ENCODE data around the gene PLEKHH1. TPM values are rescaled to one million over a fixed set of nuclear protein-coding genes. Genes with fewer than 3 reads are reported as not detected.

PLEKHH1 gene
- total and polyA plus RNA-seq, 2 of the 8 experiments (the other 6 are each of a cell fraction or from before 2014, with no cell fraction given) = 28.3 to 33.3 TPM

GRCh38 chr14:67526676-67527459, 6.2 kb upstream of the PLEKHH1 start:
- Histone ChIP-seq H2BK15ac (ENCODE audit: low read length) (peak overlapping the region; percentile 5; the same call in 1 of the 2 replicates), H3K18ac (ENCODE audit: extremely low read depth, low read length) (0 out of 2 replicates have a peak overlapping the region, but pooled peaks have one; percentile 11), H3K14ac (ENCODE audit: insufficient read length) (no peak overlapping the region), H3K79me1 (ENCODE audit: low read depth, low read length) (no peaks in the 10 kb centered on the region), H3K27me3 (replicated peaks in 1 of 4; ENCODE audit: control insufficient read depth in 3 of 4, extremely low read depth in 1 of 4, insufficient read depth in 3 of 4, low read length in 3 of 4) (no peaks in the 10 kb centered on the region), H3K79me2 (ENCODE audit: control insufficient read depth in 1 of 2, insufficient read depth in 2 of 2, low read length in 2 of 2) (no peaks in the 10 kb centered on the region), H4K91ac (replicated peaks; ENCODE audit: insufficient read length, low read length) (no peak overlapping the region), H2BK12ac (ENCODE audit: low read depth, low read length) (no peak overlapping the region; the same call in 1 of the 2 replicates), H4K5ac (ENCODE audit: insufficient read length, low read depth, low read length) (no peak overlapping the region), H2AK5ac (ENCODE audit: low read depth, low read length) (no peak overlapping the region), H3K23ac (ENCODE audit: insufficient read length) (no peak overlapping the region), H3K4me3 (ENCODE audit: extremely low read depth in 1 of 4, insufficient read depth in 2 of 4, low read depth in 3 of 4, low read length in 4 of 4) (no peak overlapping the region), H2AFZ (ENCODE audit: low read length) (peak overlapping the region; percentile 92), H3K27ac (ENCODE audit: low read depth, low read length) (no peak overlapping the region), H2BK120ac (replicated peaks; ENCODE audit: low read depth, low read length) (no peak overlapping the region), H3K9me3 (ENCODE audit: insufficient read depth in 2 of 2, low read depth in 1 of 2, low read length in 1 of 2) (no peaks in the 10 kb centered on the region), H3K4ac (replicated peaks; ENCODE audit: insufficient read length, low read depth, low read length) (no peak overlapping the region), H3K4me2 (ENCODE audit: insufficient read depth in 1 of 2, low read depth in 2 of 2, low read length in 2 of 2) (no peak overlapping the region), H3K23me2 (ENCODE audit: low read depth, low read length) (no peaks in the 10 kb centered on the region), H2BK5ac (ENCODE audit: low read depth, low read length) (no peak overlapping the region; the same call in 1 of the 2 replicates), H3K4me1 (replicated peaks in 1 of 4; ENCODE audit: control insufficient read depth in 3 of 4, insufficient read depth in 4 of 4, low read length in 3 of 4) (no peaks in the 10 kb centered on the region; a peak in 1 of 7 replicates), H3K56ac (replicated peaks; ENCODE audit: insufficient read length, low read depth, low read length) (no peak overlapping the region), H2BK20ac (ENCODE audit: low read length) (no peak overlapping the region), H3K36me3 (ENCODE audit: control insufficient read depth in 2 of 4, insufficient read depth in 4 of 4, low read length in 3 of 4) (no peaks in the 10 kb centered on the region), H4K20me1 (replicated peaks in 1 of 2; ENCODE audit: control insufficient read depth in 1 of 2, insufficient read depth in 2 of 2, low read length in 2 of 2) (no peaks in the 10 kb centered on the region), H3K9ac (replicated peaks in 1 of 4; ENCODE audit: extremely low read depth in 1 of 4, low read depth in 3 of 4, low read length in 3 of 4) (peak overlapping the region in 1 of 4 experiments; percentile 24; a peak in 2 of 7 replicates), H4K8ac (ENCODE audit: extremely low read depth, insufficient read depth, low read length) (no peak overlapping the region)
- WGBS, 2 experiments (ENCODE audit: extremely low coverage in 1 of 2, insufficient coverage in 1 of 2, insufficient read length in 1 of 2, insufficient replicate concordance in 2 of 2, low coverage in 1 of 2, low lambda C conversion rate in 2 of 2, missing lambda C conversion rate in 1 of 2) = 77% methylated on average over 8 of the region's 8 CpGs; no CpG with 5 or more reads in 1 of the 2 experiments
- CTCF ChIA-PET (ENCODE audit: partially characterized antibody) = interaction anchor here (0.6 to 43.6 kb wide), 54 partner anchors 11 to 1271 kb away, joined by 3 to 924 read pairs (median 6); partner anchors contain the start of genes ARG2, PIGH and RDH11
- DNase-seq (ENCODE audit: low read depth in 1 of 2, low spot score in 2 of 2) = peak in 1 of 2 experiments; percentile 66
- FAIRE-seq = peak; percentile 97
- POLR2A ChIA-PET (ENCODE audit: partially characterized antibody) = interaction anchor here (1.1 to 1.4 kb wide), 4 partner anchors 12 to 110 kb away, joined by 3 to 8 read pairs (median 4); no protein-coding TSS in a partner anchor
- TF ChIP-seq RAD21 (IDR thresholded peaks at IDR 0.05 in 1 of 2, conservative IDR thresholded peaks at IDR 0.05 in 1 of 2; ENCODE audit: low read depth in 2 of 2, low read length in 2 of 2) (peak; percentile 87 to 89), ASH2L (IDR thresholded peaks at IDR 0.05; ENCODE audit: low read length) (peak; percentile 23), SIRT6 (IDR thresholded peaks at IDR 0.05; ENCODE audit: low read length) (no peak), USF2 (IDR thresholded peaks at IDR 0.05; ENCODE audit: low read length) (no peak), CREB1 (IDR thresholded peaks at IDR 0.05) (peak; percentile 55), CTCF (IDR thresholded peaks at IDR 0.05; ENCODE audit: control extremely low read depth in 1 of 3, insufficient read depth in 1 of 3, low read depth in 1 of 3, low read length in 3 of 3) (peak; percentile 58 to 82 (median 80)), SRF (IDR thresholded peaks at IDR 0.05; ENCODE audit: low read depth, low read length) (no peak), KDM1A (IDR thresholded peaks at IDR 0.05; ENCODE audit: borderline replicate concordance, low read length) (peak; percentile 83)
